HEK293 (cell line): ENCODE measurements around the gene SNN.

ENCODE experiments used
- CTCF ChIA-PET: fragments of 350-600 bp; formaldehyde crosslinking; extraction: SDS; loops from one replicate; lab custom pipeline; 2021; ENCODE audit warnings: antibody characterized with exemption; lab: Yijun Ruan, JAX
- POLR2A ChIA-PET: fragments of 300-600 bp; formaldehyde crosslinking; extraction: SDS; loops from one replicate; lab custom pipeline; 2020; ENCODE audit warnings: antibody characterized with exemption, inconsistent platforms; lab: Yijun Ruan, JAX
- H3K27ac ChIP-seq: fragments of 200-500 bp; sonication (Bioruptor generic); 2 replicates; pipeline ENCODE4 v1.5.1; 2014; ENCODE audit warnings: low read depth, low read length, control low read depth, inconsistent platforms; ENCODE audit errors: extremely low read depth
- H3K36me3 ChIP-seq, 2 experiments: fragments of 200-500 bp in 1 of 2; sonication (Bioruptor generic) in 1 of 2; 1 replicate in 1 of 2; 2 replicates in 1 of 2; pipeline ENCODE4 v1.5.1; 2014 to 2017; ENCODE audit warnings: inconsistent platforms in 2 of 2, low read length in 2 of 2; ENCODE audit not compliant: control insufficient read depth in 2 of 2, insufficient read depth in 1 of 2
- H3K4me1 ChIP-seq: fragments of 200-500 bp; sonication (Bioruptor generic); 2 replicates; pipeline ENCODE4 v1.5.1; 2014; ENCODE audit warnings: mild to moderate bottlenecking, low read length, inconsistent platforms; ENCODE audit not compliant: control insufficient read depth, insufficient read depth
- H3K4me3 ChIP-seq: 2 replicates; pipeline ENCODE4 v1.5.1; 2011; ENCODE audit warnings: low read depth, mild to moderate bottlenecking, control low read depth, low read length, moderate library complexity
- H3K9me3 ChIP-seq: fragments of 200-500 bp; sonication (Bioruptor generic); 2 replicates; pipeline ENCODE4 v1.5.1; 2014; ENCODE audit warnings: low read depth, low read length, inconsistent platforms; ENCODE audit not compliant: control insufficient read depth, insufficient read depth
- ATF2 ChIP-seq: fragments of 450-650 bp; formaldehyde crosslinking; IDR thresholded peaks from 2 replicates; pipeline ENCODE4 v1.5.1; 2016; ENCODE audit warnings: missing biosample characterization, missing genetic modification characterization, low read depth
- GLI4 ChIP-seq: fragments of 450-650 bp; formaldehyde crosslinking; IDR thresholded peaks from 2 replicates; pipeline ENCODE4 v1.5.1; 2016; ENCODE audit warnings: missing biosample characterization, missing genetic modification characterization
- GLIS1 ChIP-seq: fragments of 450-650 bp; formaldehyde crosslinking; IDR thresholded peaks from 2 replicates; pipeline ENCODE4 v1.5.1; 2016; ENCODE audit warnings: missing biosample characterization, missing genetic modification characterization
- GLIS2 ChIP-seq: fragments of 450-650 bp; formaldehyde crosslinking; IDR thresholded peaks from 2 replicates; pipeline ENCODE4 v1.5.1; 2016; ENCODE audit warnings: missing biosample characterization, missing genetic modification characterization
- INSM2 ChIP-seq: fragments of 450-650 bp; formaldehyde crosslinking; IDR thresholded peaks from 2 replicates; pipeline ENCODE4 v1.5.1; 2016; ENCODE audit warnings: missing biosample characterization, missing genetic modification characterization
- TRIM28 ChIP-seq: IDR thresholded peaks from 2 replicates; pipeline ENCODE4 v1.6.1; 2011; ENCODE audit warnings: low read length, control low read depth, borderline replicate concordance
- ZBTB49 ChIP-seq: fragments of 450-650 bp; formaldehyde crosslinking; IDR thresholded peaks from 2 replicates; pipeline ENCODE4 v1.5.1; 2016; ENCODE audit warnings: missing biosample characterization, missing genetic modification characterization, low read depth
- ZBTB8A ChIP-seq: fragments of 450-650 bp; formaldehyde crosslinking; IDR thresholded peaks from 2 replicates; pipeline ENCODE4 v1.5.1; 2016; ENCODE audit warnings: missing biosample characterization, missing genetic modification characterization
- ZFP3 ChIP-seq: fragments of 450-650 bp; formaldehyde crosslinking; IDR thresholded peaks from 2 replicates; pipeline ENCODE4 v1.5.1; 2016; ENCODE audit warnings: low read depth, missing biosample characterization, missing genetic modification characterization
- ZIC2 ChIP-seq: fragments of 450-650 bp; formaldehyde crosslinking; IDR thresholded peaks from 2 replicates; pipeline ENCODE4 v1.5.1; 2016; ENCODE audit warnings: missing biosample characterization, missing genetic modification characterization
- ZNF518A ChIP-seq: fragments of 450-650 bp; formaldehyde crosslinking; conservative IDR thresholded peaks from 2 replicates; pipeline ENCODE4 v1.5.1; 2016; ENCODE audit warnings: low read depth, missing biosample characterization, missing genetic modification characterization
- ZNF600 ChIP-seq: fragments of 450-650 bp; formaldehyde crosslinking; IDR thresholded peaks from 2 replicates; pipeline ENCODE4 v1.5.1; 2016; ENCODE audit warnings: missing biosample characterization, missing genetic modification characterization
- ZNF629 ChIP-seq: fragments of 450-650 bp; formaldehyde crosslinking; IDR thresholded peaks from 2 replicates; pipeline ENCODE4 v1.5.1; 2017; ENCODE audit warnings: missing biosample characterization, missing genetic modification characterization
- ZNF776 ChIP-seq: fragments of 450-650 bp; formaldehyde crosslinking; IDR thresholded peaks from 2 replicates; pipeline ENCODE4 v1.5.0; 2017; ENCODE audit warnings: missing biosample characterization, missing genetic modification characterization, borderline replicate concordance

Gene SNN

GRCh38 chr16:11669380-11670146, 1.3 kb downstream of the SNN start:
- TF ChIP-seq ZNF629 (tag by site-specific recombination) = no peak
- TF ChIP-seq GLI4 = no peak
- no peak for TF ChIP-seq INSM2 (tag by site-specific recombination)
- TF ChIP-seq ZNF600 = peak; percentile 93
- TF ChIP-seq ZNF518A (tag by site-specific recombination) = no peak
- TF ChIP-seq ZFP3 (tag by site-specific recombination) = no peak
- TF ChIP-seq ZBTB49 (tag by site-specific recombination) = no peak
- Histone ChIP-seq H3K36me3 (no peaks in the 10 kb centered on the region), H3K4me1 (no peaks in the 10 kb centered on the region; the same call in 1 of the 2 replicates), H3K4me3 (no peak overlapping the region), H3K9me3 (no peaks in the 10 kb centered on the region), H3K27ac (no peak overlapping the region)
- ChIA-PET POLR2A (no interaction called here), CTCF (interaction anchor here (0.6 kb wide), 1 partner anchor 32 kb away, joined by 3 read pairs; no protein-coding TSS in a partner anchor)

GRCh38 chr16:11670171-11671131, 2.2 kb downstream of the SNN start:
- Histone ChIP-seq H3K9me3 (no peaks in the 10 kb centered on the region), H3K36me3 (peaks cover 0 to under 1% of the 10 kb centered on the region in 2 experiments; a peak in 1 of 3 replicates), H3K4me3 (no peak overlapping the region), H3K27ac (no peak overlapping the region), H3K4me1 (peaks cover 6% of the 10 kb centered on the region)
- POLR2A ChIA-PET = no interaction called here
- CTCF ChIA-PET = no interaction called here
- TF ChIP-seq TRIM28 (no peak), ZNF600 (peak; percentile 11; the same call in 1 of the 2 replicates), ZNF776 (no peak), ZIC2 (tag by site-specific recombination) (peak; percentile 48), GLIS1 (tag by site-specific recombination) (0 out of 2 replicates have a peak, but pooled peaks have one; percentile 6), ATF2 (tag by site-specific recombination) (0 out of 2 replicates have a peak, but pooled peaks have one; percentile 33), GLIS2 (tag by site-specific recombination) (peak; percentile 33; the same call in 1 of the 2 replicates), ZBTB8A (tag by site-specific recombination) (peak; percentile 37; the same call in 1 of the 2 replicates)
